HEK293 (cell line): ENCODE results near the gene FAM83D.

Experiments used
- BCL11B ChIP-seq: fragments of 450-650 bp; formaldehyde crosslinking; IDR thresholded peaks from 2 replicates; pipeline ENCODE4 v1.5.1; 2016; ENCODE audit warnings: low read depth, missing biosample characterization, missing genetic modification characterization
- CTCF ChIP-seq: fragments of 450-650 bp; formaldehyde crosslinking; IDR thresholded peaks from 2 replicates; pipeline ENCODE4 v1.5.1; 2016; ENCODE audit warnings: missing biosample characterization, missing genetic modification characterization
- SP2 ChIP-seq: fragments of 450-650 bp; formaldehyde crosslinking; IDR thresholded peaks from 2 replicates; pipeline ENCODE4 v1.5.1; 2016; ENCODE audit warnings: missing biosample characterization, missing genetic modification characterization
- ZBTB49 ChIP-seq: fragments of 450-650 bp; formaldehyde crosslinking; IDR thresholded peaks from 2 replicates; pipeline ENCODE4 v1.5.1; 2016; ENCODE audit warnings: missing biosample characterization, missing genetic modification characterization, low read depth
- ZNF140 ChIP-seq: fragments of 450-650 bp; formaldehyde crosslinking; IDR thresholded peaks from 2 replicates; pipeline ENCODE4 v1.5.1; 2016; ENCODE audit warnings: missing biosample characterization, missing genetic modification characterization
- ZNF221 ChIP-seq: fragments of 450-650 bp; formaldehyde crosslinking; IDR thresholded peaks from 2 replicates; pipeline ENCODE4 v1.5.1; 2017; ENCODE audit warnings: missing biosample characterization, missing genetic modification characterization, borderline replicate concordance
- ZNF521 ChIP-seq: fragments of 450-650 bp; formaldehyde crosslinking; IDR thresholded peaks from 2 replicates; pipeline ENCODE4 v1.5.1; 2017; ENCODE audit warnings: missing biosample characterization, mild to moderate bottlenecking, missing genetic modification characterization
- ZNF610 ChIP-seq: fragments of 450-650 bp; formaldehyde crosslinking; IDR thresholded peaks from 2 replicates; pipeline ENCODE4 v1.5.1; 2016; ENCODE audit warnings: missing biosample characterization, missing genetic modification characterization, borderline replicate concordance

- no peak for TF ChIP-seq ZNF221 (tag by site-specific recombination)
- TF ChIP-seq CTCF: no peak
- no peak for TF ChIP-seq ZNF610 (tag by site-specific recombination)
- no peak for TF ChIP-seq SP2
- TF ChIP-seq ZNF140 (tag by site-specific recombination): no peak
- no peak for TF ChIP-seq ZBTB49 (tag by site-specific recombination)
- no peak for TF ChIP-seq BCL11B (tag by site-specific recombination)
- TF ChIP-seq ZNF521 (tag by site-specific recombination): no peak
These were observed 56.1 kb downstream of the FAM83D start for GRCh38 chr20:38982291-38982690.
